Measurements from ENCODE around the gene OGA.

OGA gene

DNA sequence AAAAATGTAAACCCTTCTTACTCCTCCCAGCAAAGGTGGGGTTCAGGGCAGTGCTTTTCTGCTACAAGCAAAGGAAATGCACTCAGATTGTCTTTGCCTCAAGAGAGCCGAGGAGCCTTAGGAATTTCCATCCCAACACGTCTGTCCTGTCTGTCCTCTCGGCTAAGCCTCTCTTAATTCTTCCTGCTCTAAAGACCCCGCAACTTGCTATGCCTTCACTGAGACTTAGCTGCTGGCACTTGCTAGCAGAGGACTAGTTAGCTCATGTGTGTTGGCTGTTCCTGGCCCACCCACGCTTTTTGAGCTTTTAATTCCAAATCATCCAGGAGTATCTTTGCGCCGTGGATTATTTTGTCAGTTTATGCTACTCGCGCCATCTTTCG is 34.5 kb downstream of the OGA start:
- no peak for TF ChIP-seq CTCF (conservative IDR thresholded peaks at IDR 0.05; ENCODE audit: low read length)
- peak overlapping the region; percentile 84 for H3K4me3 ChIP-seq (ENCODE audit: low read length)
- no peak for DNase-seq (ENCODE audit: low read depth)

DNA sequence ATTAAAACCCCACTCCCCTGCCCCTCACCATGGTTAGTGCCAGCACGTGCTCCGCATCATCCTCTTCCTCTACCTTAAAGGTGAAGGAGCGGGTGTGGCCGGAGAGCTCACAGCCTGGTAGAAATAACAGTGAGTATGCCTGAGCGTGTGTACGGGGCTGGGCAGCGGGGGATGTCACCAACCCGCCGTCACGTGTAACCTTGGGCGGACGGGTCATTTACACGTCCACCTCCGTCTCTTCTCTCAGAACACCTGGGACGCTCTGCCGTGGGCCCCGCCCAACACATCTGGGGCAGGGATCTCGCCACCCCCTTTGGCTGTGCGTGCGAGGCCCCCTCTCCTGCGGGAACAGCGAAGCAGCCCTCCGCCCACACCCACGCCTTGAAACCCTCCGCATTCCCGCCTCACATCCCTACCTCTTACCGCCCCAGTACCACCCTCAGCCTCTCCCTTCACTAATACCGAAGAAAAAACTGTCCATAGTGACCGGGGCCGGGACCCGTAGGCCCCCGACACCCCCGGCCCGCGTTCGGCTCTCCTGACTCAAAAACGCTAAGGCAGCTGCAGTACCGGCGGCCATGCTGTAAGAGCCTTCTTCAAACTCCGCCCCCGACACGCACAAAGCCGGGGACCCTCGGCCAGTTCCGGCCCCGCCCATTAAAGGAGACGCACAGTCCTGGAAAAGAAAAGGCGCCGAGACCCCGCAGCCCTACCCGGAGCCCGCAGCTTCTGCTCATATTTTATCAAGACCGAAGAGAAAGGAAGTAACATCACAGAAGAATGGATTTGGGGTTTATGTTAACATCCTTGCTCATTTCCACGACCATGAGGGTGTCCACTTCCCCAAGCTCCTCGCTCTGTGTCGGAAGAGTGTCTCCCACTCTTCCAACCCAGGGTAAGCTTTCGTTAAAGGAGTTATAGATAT is 35.2 kb downstream of the OGA start, which contains the start of gene NPM3:
TSS of gene NPM3 (minus strand) at position 636 of the 925 bp plus-strand sequence. CDS start at position 580, 56 bp downstream.
- DNase-seq (ENCODE audit: low read depth): peak; percentile 66
- no peak for TF ChIP-seq CTCF (conservative IDR thresholded peaks at IDR 0.05; ENCODE audit: low read length)
- peak within 1 kb of the TSS; percentile 84 for H3K4me3 ChIP-seq (ENCODE audit: low read length)

- peak overlapping the region; percentile 84 for H3K4me3 ChIP-seq (ENCODE audit: low read length)
- DNase-seq (ENCODE audit: low read depth): no peak
- no peak for TF ChIP-seq CTCF (conservative IDR thresholded peaks at IDR 0.05; ENCODE audit: low read length)
These were observed 36.0 kb downstream of the OGA start for GRCh38 chr10:101781984-101782810.

- no peak for DNase-seq (ENCODE audit: low read depth)
- H3K4me3 ChIP-seq (ENCODE audit: low read length): no peak overlapping the region
- no peak for TF ChIP-seq CTCF (conservative IDR thresholded peaks at IDR 0.05; ENCODE audit: low read length)
These were observed 36.6 kb downstream of the OGA start for GRCh38 chr10:101781655-101781983.

DNA sequence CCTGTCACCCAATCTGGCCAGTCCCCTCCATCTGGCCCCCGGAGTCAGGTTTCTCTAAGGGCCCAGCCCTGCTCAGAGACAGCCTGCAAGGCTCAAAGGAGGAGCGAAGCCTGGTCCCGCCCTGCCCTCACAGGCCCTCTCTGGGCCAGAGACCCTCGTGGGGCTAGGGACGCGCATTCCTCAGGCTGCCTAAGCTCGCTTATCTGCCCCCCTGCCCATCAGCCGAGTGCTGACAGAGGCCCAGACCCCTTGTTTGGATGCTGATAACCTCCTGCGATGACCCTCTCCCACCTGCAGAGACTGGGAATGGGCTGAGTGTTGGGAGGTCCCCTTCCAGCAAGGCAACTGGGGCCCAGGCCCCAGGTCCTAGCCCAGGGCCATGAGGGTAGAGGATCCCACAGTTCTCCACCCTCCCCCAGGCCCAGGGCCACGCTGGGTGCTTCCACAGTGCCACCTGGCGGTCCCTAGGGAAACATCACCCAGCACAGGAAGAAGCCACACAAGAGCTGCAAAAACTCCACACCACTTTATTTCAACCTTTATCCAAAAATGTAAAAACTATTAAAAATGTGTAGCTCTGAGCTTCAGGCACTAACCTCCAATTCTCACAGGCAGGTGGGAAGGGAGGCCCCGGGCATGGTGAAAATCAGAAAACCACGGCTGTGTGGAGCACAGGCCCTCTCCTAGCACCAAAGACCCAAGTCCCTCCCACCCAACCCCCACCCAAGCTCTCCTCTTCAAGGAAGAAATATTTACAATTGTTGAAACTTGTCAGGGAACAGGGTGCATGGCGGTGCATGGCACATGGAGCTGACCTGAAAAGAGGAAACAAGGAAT is 37.2 kb downstream of the OGA start:
- H3K4me3 ChIP-seq (ENCODE audit: low read length): no peak overlapping the region
- DNase-seq (ENCODE audit: low read depth): peak; percentile 53

More for the DNA sequence above, 37.2 kb downstream of the OGA start:
- TF ChIP-seq CTCF (conservative IDR thresholded peaks at IDR 0.05; ENCODE audit: low read length): peak; percentile 83

Measured in AG10803 (cell line).